NCI-H1092 (cell line): ENCODE measurements around the gene PPFIA1.

Experiments
- DNase-seq: peaks from one replicate; lab custom pipeline; 2025; lab: John Stamatoyannopoulos, UW

The PPFIA1 gene

GRCh38 chr11:70297341-70297740 is 26.9 kb downstream of the PPFIA1 start:
- no peak for DNase-seq

DNA sequence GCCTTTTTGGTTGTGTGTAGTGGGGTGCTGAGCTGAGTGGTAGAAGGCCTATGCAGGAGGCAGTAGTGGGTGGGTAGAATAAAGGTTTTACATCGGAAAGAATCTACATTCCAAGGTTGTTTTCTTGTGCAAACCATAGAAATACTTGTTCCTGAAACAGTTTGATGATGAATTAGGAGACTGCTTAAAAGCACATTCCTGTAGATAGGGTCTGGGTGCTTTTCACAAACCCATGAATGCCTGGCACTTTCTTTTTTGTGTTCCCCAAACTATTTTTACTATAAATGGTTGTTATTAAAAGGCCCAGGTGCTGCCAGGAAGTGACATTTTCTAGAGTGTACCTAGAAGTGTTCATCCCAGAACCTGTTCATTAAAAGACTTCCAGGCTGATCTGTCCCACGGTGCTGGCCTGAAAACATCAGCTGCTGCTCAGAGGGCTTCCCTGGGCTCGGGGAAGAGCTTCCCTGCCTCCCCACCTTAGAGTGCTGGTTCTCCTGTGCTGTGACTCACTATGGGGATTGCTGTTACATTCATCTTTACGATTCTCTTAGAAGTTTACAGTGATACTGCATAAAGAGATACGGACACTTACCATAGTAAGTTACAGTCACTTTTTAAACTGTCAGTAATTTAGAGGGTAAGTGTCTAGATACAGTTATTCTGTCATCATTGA is 27.9 kb downstream of the PPFIA1 start:
- DNase-seq: no peak

GRCh38 chr11:70299636-70300035 is 29.1 kb downstream of the PPFIA1 start:
- DNase-seq: no peak

DNA sequence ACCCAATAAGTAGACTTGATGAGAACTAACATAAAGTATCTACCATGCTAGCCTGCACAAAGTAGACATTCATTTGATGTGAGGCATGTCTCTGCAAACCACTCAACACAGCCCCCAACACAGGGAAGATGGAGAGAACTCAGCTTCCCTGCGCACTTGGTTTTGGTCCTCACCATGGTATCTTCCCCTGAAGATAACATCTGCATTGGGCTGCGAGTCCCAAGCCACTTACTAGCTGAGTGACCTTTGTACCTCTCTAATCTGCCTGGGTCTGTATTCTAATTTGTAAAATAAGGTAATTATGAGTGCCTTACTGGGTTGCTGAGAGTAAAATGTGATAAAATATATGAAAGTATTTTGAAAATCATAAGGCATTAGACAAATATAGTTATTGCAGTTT is 30.7 kb downstream of the PPFIA1 start:
- DNase-seq: no peak

DNA sequence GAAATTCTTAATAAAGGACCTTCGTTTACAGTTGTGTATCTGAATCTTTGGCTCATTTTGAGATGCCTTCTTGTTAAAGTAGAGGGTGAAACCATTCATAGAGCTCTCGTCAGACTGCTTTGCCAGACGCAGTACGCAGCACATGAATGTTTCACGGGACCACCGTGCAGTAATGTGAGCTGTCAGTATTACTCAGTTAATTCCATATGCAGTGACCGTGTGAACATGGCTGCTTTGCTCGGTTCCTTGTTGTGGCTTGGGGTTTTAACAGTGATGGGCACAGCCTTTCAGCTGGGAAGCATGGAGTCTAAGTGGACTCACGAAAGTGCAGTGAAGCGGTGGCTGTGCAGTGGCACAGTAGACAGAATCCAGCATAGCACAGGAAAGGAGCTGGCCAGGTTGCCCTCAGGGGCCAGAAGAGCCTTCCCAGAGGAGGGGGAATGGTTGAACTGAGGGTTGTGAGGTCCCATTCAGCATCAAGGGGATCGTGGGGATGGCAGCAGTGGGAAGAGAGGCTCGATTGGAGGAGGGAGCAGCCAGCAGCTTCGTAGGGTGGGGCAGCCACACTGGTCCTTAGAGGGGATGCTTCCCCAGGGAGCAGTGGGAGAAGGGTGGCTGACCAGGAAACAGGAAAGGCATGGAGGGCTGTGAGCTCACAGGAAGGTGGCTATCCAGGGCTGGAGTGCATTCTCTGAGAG is 31.4 kb downstream of the PPFIA1 start:
- no peak for DNase-seq

DNA sequence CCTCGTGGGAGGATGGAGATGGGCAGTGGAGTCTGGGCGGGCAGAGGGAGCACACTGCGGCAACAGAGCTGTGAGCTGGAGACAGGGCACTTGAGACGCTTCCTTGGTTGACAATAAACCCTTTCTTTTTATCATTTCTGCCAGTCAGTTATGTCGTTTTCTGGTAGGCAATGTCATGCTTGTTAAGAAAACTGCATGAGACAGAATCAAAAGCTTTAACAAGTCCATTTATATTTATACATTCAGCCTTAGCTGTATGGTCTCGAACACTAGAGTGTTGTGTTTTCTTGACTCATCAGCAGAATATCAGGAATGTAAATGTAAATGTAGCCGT is 31.9 kb downstream of the PPFIA1 start:
- no peak for DNase-seq

GRCh38 chr11:70303070-70303469 is 32.6 kb downstream of the PPFIA1 start:
- DNase-seq: no peak

DNA sequence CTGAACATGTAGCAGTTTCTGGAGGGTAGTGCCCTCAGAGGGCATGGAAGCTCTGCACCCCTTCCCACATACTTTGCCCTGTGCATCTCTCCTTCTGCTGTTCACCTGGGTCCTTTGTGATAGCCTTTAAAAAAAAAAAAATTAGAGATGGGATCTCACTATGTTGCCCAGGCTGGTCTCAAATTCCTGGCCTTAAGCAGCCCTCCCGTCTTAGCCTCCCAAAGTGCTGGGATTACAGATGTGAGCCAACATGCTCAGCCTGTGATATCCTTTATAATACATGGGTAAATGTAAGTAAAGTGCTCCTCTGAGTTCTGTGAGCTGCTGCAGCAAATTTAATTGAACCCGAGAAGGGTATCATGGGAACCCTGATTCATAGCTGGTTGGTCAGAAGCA is 33.7 kb downstream of the PPFIA1 start:
- no peak for DNase-seq

DNA sequence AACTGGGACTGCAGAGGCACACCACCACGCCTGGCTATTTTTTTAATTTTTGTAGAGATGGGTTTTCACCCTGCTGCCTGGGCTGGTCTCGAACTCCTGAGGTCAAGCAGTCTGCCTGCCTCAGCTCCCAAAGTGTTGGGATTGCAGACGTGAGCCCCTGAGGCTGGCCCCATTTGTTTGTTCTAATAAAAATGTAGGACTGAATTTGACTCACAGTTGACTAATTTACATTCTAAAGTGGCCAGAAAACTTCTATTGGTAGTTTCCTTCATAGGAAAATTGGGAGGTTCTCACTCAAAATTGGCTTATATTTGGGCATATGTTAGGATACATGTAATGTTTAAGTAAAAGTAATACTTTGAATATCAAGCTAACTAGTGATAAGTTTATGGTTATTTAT is 35.0 kb downstream of the PPFIA1 start:
- no peak for DNase-seq

DNA sequence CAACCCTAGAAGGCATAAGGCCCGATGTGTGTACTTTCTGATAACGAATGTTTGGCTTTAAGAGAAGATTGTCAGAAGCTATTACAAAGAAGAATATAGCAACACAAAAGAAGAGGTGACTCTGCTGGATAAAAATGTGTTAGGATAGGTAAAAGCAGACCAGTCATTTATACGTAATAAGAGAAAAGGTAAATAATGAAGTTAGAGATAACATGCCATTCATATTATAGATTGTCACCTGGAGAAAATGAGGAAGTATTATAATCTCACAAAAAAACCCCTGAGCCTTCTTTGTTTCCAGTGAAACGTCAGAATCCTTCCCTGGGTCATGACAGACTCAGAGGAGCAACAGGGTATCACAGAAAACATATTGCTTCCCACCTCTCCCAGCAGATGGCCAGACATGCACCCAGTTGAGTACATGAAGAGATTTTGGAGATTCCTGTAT is 36.1 kb downstream of the PPFIA1 start:
- no peak for DNase-seq

DNA sequence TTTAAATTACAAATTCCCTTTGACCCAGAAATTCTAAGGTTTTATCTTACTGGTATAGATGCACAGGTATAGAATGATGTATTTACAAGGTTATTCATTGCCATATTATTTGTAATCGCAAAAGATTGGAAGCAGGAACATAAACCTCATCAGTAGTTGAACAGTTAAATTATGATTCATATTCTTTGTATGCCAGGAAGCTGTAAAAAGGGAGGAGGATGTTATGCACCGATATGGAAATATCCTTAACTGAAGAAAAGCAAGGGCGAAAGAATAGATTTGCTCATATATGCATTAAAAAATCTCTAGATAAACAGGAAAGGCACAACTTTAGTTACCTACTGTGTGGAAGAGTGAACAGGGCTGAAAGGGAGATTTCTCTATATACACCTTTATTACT is 36.7 kb downstream of the PPFIA1 start:
- DNase-seq: no peak

DNA sequence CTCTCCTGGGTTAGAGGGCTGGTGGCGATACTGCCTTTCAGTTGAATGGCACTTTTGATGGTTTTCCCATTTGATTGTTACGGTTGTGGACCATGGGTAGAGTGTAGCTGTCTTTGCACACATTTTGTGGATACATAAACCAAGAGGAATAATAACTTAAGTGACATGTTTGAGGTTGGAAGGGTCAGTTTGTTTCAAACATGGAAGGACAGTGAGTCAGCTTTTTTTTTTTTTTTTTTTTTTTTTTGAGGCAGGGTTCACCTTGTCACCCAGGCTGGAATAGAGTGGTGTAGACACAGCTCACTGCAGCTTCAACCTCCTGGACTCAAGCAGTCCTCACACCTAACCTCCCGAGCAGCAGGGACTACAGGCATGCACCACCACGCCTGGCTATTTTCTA is 41.1 kb downstream of the PPFIA1 start:
- DNase-seq: no peak

- no peak for DNase-seq
These were observed 42.2 kb downstream of the PPFIA1 start for GRCh38 chr11:70312401-70313357.

DNA sequence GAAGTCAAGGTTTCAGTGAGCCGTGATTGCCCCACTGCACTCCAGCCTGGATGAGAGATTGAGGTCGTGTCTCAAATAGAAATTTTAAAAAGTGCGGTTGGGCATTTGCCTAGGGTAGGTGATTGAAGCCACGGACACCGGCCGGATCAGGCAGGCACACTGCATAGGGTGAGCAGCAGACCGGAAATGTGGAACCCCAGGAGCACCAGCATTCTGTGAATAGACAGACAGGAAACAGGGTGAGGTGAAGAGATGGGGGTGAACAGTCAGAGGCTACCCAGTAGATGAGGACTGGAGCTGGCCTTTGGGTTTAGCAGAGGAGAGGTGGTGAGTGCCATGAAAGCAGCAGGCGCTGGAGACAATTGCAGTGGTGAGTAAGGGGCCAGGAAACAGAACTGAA is 43.5 kb downstream of the PPFIA1 start:
- DNase-seq: no peak

- no peak for DNase-seq
These were observed 44.2 kb downstream of the PPFIA1 start for GRCh38 chr11:70314730-70315129.

- DNase-seq: no peak
These were observed 45.2 kb downstream of the PPFIA1 start for GRCh38 chr11:70315716-70316115.

- DNase-seq: no peak
These were observed 47.3 kb downstream of the PPFIA1 start for GRCh38 chr11:70317581-70318305.

DNA sequence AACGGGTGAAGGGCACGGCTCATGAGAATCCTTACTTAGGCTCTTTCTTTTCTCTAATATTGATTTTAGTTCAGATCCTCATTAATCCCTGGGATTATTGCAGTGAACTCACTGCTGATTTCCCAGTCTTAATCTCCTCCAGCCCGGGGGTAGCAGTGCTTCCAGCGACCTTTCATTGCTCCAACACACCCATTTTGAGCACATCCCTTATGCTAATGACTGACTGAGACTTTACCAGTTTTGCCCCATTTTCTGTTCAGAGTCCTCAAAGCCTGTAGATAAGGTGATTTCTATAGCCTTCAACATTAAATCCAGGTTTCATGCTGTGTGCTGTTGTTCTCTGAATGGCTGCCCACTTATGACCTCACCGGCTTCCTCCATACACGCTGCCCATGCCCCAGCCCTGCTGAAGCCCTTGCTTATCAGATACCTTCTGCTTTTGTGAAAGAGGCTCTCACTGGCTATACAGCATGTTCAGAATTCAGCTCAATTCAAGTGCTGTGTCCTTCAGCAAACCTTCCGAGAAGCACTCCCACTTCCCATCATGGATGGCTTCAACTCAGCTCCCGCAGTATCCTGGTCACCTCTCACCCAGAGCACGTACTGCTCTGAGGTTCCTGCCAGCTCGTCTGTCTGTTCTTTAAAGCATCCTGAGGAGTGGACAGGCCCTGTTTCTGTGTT is 49.0 kb downstream of the PPFIA1 start:
- DNase-seq: no peak

- DNase-seq: no peak
These were observed 52.2 kb downstream of the PPFIA1 start for GRCh38 chr11:70322666-70323065.

GRCh38 chr11:70323806-70324205 is 53.3 kb downstream of the PPFIA1 start:
- DNase-seq: no peak

DNA sequence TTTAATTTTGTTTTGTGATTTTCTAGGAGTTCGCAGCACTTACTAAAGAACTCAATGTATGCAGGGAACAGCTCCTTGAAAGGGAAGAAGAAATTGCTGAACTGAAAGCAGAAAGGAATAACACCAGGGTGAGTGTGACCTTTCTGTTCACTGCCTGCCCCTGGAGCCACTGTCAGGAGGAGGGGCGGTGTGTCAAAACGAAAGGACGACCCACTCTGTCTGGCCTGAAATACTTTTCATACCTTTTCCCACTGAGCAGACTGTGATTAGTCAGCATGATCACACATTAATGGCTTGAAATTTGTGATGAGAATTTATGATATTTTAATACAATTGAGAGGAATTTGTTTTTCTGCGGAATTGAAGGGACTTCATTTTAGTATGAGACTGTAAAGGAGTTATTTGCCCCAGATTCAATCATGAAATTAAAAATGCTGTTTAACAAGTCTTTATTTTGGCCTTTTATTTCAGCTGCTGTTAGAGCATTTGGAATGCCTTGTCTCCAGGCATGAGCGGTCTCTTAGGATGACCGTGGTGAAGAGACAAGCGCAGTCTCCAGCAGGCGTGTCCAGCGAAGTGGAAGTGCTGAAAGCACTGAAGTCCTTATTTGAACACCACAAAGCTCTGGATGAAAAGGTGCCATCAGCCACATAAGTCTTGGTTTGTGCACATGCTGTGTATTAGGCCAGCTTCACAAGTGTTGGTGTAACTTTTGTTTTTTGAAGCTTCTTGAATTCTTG is 54.1 kb downstream of the PPFIA1 start:
- no peak for DNase-seq
